ENCODE data around the gene CACNA2D3.

DNA sequence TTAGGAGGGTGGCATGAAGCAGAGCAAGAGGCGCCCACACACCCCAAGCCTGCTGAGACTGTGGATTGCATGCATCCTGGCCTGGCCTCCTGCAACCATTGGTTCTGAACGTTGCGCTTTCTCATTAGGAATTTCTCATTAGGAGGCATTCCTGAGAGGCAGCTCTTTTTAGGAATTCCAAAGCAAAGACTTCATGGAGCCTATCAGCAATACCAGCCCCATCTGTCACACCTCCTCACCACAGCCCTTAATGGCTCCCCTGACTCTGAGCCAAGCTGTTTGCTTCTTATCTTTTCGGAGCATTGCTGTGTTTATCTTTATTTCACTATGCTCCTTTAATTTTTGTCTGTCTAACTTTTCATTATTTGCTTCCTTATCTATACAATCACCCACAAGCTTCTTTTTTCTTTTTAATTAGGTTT, 226.9 kb downstream of the CACNA2D3 start:
- TF ChIP-seq CTCF (IDR thresholded peaks at IDR 0.05) (no peak), POLR2A (IDR thresholded peaks at IDR 0.05) (no peak)

All from upper lobe of left lung (tissue), 4 donors.